ENCODE measurements around the gene PARN.

DNA sequence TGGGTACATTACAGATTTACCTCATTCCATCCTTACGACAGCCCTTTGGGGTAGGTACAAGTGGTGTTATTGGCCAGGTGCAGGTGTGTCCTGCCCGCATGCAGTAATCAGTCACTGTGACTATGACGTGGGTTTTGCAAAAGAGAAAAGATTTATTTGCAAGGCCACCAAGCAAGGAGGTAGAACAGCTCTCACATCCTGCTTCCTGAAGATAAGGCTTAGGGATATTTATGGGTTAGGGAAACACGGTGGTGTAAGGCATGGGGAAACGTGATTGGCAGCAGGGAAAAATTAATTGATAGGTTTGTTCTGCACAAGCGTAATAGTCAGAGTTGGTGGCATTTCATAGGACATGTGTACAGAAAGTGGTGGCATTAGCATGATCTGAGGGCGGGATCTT lies 214.8 kb downstream of the PARN start:
- TF ChIP-seq POLR2A (IDR thresholded peaks at IDR 0.05; ENCODE audit: low read depth, low read length) (no peak), POLR2AphosphoS5 (IDR thresholded peaks at IDR 0.05; ENCODE audit: low read depth, low read length) (no peak), TAF1 (IDR thresholded peaks at IDR 0.05; ENCODE audit: borderline replicate concordance, low read depth, low read length) (no peak)
